Tracheal epithelial cell (primary cell): Measurements from ENCODE around the gene UXS1. TPM values are rescaled to one million over a fixed set of nuclear protein-coding genes. Genes with fewer than 3 reads are reported as not detected.

Experiments used
- total RNA-seq: library from RNA; depleted of rRNA; stranded (reverse); fragments of >200 nt; gene quantifications from 2 replicates; pipeline ENCODE4 v1.2.1, GENCODE V29; 2014

UXS1 gene
- total RNA-seq = 50.7 and 67.7 TPM in 2 replicates

DNA sequence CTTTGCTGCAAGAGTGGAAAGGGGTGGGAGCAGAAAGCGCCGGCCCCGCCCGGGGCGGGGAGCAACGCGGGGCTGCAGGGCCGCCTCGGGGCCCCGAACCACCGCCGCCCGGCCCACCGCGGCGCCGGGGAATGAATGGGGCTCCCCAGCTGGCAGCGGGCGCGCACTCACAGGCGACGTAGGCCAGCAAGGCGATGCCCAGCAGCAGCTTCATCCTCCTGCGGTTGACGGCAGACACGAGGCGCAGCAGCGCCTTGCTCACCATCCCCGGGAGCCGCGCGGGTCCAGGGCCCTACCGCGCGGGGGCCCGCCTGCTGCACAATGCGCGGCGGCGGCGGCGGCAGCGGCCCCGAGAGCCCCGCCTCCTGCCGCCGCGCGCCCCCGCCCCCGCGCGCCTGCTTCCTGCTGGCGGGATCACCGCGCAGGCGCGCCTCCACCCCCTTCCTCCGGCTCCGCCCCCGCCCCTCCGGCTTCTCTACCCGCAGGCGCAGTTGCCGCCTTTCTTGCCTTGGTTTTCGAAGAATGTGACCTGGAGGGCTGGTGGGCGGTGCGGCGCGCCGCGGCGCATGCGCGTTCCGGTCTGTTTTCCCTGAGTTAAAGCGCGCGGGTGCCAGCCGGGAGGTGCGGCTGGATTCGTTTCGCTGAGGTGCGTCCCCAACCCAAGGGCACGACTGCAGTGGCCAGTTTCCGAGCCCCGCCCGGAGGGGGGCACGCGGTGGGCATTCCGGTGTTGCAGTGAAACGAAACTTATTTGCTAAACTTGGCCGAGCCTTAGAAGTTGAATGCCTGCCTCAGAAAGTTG is at the start of gene UXS1:
Gene UXS1, minus strand, starts transcription at position 325 of the 802 bp plus-strand sequence. Its CDS starts 60 bp downstream, at position 265.

